Suprapubic skin (tissue), 3 donors: ENCODE measurements around the gene NPAS3.

ENCODE experiments used
- EP300 ChIP-seq: sonication (generic); formaldehyde crosslinking; IDR thresholded peaks from one replicate; pipeline ENCODE4 v1.6.1; 2017; ENCODE audit warnings: antibody characterized with exemption
- POLR2A ChIP-seq, 2 donors: fragments of 450-650 bp; IDR thresholded peaks; one replicate each; pipeline ENCODE4 v1.6.1; 2017; ENCODE audit warnings: antibody characterized with exemption in 2 of 2, mild to moderate bottlenecking in 2 of 2, moderate library complexity in 2 of 2
- TF ChIP-seq, protein P1 (sequence below), 2 donors: fragments of 200-600 bp in 1 of 2; fragments of 450-650 bp in 1 of 2; sonication (generic) in 1 of 2; IDR thresholded peaks; one replicate each; pipeline ENCODE4 v1.5.1; 2016 to 2019; ENCODE audit warnings: antibody characterized with exemption in 2 of 2, mild to moderate bottlenecking in 1 of 2, moderate library complexity in 1 of 2

DNA sequence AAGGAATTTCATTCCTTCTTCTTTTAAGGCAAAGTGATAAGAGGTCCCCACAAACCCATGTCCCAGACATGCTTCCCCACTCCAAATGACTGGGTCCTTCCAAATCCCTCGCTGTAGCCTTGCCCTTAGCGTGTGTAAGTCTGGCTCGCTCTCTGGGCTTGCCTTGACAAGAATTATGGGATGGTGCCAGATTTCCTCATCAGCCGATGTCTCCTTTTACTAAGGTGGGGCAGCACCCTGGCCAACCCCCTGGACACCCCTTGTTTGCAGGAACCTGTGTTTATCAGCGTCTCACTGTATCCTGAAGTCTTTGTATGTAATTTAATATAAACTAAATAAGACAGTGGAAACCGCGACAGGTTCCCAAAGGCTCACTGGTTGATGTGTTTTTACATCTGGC is 518.9 kb downstream of the NPAS3 start:
- no peak for TF ChIP-seq EP300
- TF ChIP-seq, protein P1, sequence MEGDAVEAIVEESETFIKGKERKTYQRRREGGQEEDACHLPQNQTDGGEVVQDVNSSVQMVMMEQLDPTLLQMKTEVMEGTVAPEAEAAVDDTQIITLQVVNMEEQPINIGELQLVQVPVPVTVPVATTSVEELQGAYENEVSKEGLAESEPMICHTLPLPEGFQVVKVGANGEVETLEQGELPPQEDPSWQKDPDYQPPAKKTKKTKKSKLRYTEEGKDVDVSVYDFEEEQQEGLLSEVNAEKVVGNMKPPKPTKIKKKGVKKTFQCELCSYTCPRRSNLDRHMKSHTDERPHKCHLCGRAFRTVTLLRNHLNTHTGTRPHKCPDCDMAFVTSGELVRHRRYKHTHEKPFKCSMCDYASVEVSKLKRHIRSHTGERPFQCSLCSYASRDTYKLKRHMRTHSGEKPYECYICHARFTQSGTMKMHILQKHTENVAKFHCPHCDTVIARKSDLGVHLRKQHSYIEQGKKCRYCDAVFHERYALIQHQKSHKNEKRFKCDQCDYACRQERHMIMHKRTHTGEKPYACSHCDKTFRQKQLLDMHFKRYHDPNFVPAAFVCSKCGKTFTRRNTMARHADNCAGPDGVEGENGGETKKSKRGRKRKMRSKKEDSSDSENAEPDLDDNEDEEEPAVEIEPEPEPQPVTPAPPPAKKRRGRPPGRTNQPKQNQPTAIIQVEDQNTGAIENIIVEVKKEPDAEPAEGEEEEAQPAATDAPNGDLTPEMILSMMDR (IDR thresholded peaks at IDR 0.05): no peak
- TF ChIP-seq POLR2A (IDR thresholded peaks at IDR 0.05): no peak
